Neutrophil (primary cell): Measurements from ENCODE around the gene MTAP.
A peak's percentile ranks its signal among the peaks of the same experiment; 100 is the strongest.

ENCODE experiments used
- H3K27ac ChIP-seq: fragments of 200-600 bp; sonication (generic); 2 replicates; pipeline ENCODE4 v1.5.1; 2016; ENCODE audit warnings: mild to moderate bottlenecking, moderate library complexity
- H3K27me3 ChIP-seq: fragments of 200-600 bp; sonication (generic); 2 replicates; pipeline ENCODE4 v1.6.0; 2016; ENCODE audit warnings: mild to moderate bottlenecking
- H3K36me3 ChIP-seq: fragments of 200-600 bp; sonication (generic); 2 replicates; pipeline ENCODE4 v1.5.1; 2017
- H3K4me1 ChIP-seq, 2 experiments: fragments of 200-600 bp in 1 of 2; sonication (generic) in 1 of 2; 1 replicate in 1 of 2; 2 replicates in 1 of 2; pipeline versions ENCODE4 v1.5.1 to v1.6.1; 2013 to 2016; ENCODE audit warnings: low read depth in 1 of 2, low read length in 1 of 2, mild to moderate bottlenecking in 1 of 2, moderate library complexity in 1 of 2; ENCODE audit not compliant: control insufficient read depth in 1 of 2, insufficient read depth in 1 of 2
- H3K4me3 ChIP-seq, 2 experiments: fragments of 200-600 bp in 1 of 2; sonication (generic) in 1 of 2; 1 replicate in 1 of 2; 2 replicates in 1 of 2; pipeline ENCODE4 v1.5.1; 2013 to 2016; ENCODE audit warnings: low read depth in 1 of 2, low read length in 1 of 2, mild to moderate bottlenecking in 1 of 2, moderate library complexity in 1 of 2
- H3K9me3 ChIP-seq: fragments of 200-600 bp; sonication (generic); 2 replicates; pipeline ENCODE4 v1.5.1; 2016
- TF ChIP-seq, protein P1 (sequence below): fragments of 200-600 bp; sonication (generic); IDR thresholded peaks from 2 replicates; pipeline ENCODE4 v1.5.1; 2016; ENCODE audit warnings: antibody characterized with exemption

MTAP gene

DNA sequence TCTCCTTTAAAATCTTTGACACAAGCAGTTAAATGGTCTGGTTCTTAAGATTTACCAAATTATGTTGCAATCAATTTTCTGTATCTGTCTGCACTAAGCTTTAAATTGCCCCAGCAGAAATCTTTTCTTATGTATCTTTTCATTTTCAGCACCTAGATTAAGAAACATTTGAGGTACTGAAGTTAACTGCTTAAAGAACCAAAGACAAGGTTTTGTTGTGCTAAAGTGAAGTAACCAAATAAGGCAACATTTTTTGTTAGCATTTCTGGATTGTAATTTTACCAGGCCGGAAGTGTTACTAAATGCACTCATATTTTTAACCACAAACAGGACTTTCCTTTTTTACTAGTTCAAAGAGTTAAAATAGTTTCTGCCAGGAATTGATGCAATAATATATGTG lies 24.1 kb upstream of the MTAP start:
- Histone ChIP-seq H3K36me3 (no peaks in the 10 kb centered on the region), H3K9me3 (no peaks in the 10 kb centered on the region), H3K4me3 (no peak overlapping the region), H3K27me3 (no peaks in the 10 kb centered on the region), H3K4me1 (peaks cover 24 to 28% of the 10 kb centered on the region in 2 experiments), H3K27ac (no peak overlapping the region)
- TF ChIP-seq, protein P1, sequence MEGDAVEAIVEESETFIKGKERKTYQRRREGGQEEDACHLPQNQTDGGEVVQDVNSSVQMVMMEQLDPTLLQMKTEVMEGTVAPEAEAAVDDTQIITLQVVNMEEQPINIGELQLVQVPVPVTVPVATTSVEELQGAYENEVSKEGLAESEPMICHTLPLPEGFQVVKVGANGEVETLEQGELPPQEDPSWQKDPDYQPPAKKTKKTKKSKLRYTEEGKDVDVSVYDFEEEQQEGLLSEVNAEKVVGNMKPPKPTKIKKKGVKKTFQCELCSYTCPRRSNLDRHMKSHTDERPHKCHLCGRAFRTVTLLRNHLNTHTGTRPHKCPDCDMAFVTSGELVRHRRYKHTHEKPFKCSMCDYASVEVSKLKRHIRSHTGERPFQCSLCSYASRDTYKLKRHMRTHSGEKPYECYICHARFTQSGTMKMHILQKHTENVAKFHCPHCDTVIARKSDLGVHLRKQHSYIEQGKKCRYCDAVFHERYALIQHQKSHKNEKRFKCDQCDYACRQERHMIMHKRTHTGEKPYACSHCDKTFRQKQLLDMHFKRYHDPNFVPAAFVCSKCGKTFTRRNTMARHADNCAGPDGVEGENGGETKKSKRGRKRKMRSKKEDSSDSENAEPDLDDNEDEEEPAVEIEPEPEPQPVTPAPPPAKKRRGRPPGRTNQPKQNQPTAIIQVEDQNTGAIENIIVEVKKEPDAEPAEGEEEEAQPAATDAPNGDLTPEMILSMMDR, result no peak

DNA sequence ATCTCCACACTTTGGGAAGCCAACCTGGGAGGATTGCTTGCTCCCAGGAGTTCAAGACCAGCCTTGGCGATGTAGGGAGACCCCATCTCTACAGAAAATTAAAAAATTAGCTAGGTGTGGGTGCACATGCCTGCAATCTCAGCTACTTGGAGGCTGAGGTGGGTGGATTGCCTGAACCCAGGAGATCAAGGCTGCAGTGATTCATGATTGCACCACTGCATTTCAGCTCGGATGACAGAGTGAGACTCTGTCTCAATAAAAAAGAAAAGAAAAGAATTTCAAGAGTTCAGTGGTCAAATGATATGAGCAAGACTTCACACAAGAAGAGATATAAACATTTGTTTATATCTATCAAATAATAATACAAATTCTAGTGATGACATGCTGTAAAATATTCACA lies 23.0 kb upstream of the MTAP start:
- TF ChIP-seq, protein P1, result no peak
- Histone ChIP-seq H3K27ac (no peak overlapping the region), H3K4me1 (peaks cover 24 to 28% of the 10 kb centered on the region in 2 experiments), H3K9me3 (no peaks in the 10 kb centered on the region), H3K27me3 (no peaks in the 10 kb centered on the region), H3K4me3 (no peak overlapping the region), H3K36me3 (no peaks in the 10 kb centered on the region)

DNA sequence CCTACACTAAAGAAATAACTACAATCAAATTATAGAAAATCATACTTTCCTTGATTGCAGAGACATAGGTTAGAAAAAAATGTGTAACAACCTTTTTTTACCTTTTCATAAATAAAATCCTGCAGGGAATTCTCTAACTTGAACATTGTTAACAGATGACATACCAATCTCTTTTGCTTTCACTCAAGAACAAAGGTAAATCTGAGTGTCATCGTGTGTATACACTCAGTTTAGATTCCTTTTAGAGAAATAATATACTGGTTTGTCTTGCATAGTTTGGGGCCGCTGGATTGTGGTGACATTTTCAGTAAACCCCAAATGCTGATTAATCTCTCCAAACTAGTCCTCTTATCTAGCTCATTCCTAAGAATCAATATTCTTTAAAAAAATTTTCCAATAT lies 20.8 kb upstream of the MTAP start:
- Histone ChIP-seq H3K9me3 (no peaks in the 10 kb centered on the region), H3K27ac (no peak overlapping the region), H3K27me3 (no peaks in the 10 kb centered on the region), H3K36me3 (no peaks in the 10 kb centered on the region), H3K4me3 (no peak overlapping the region), H3K4me1 (peaks cover 22 to 24% of the 10 kb centered on the region in 2 experiments)
- TF ChIP-seq, protein P1, result no peak

DNA sequence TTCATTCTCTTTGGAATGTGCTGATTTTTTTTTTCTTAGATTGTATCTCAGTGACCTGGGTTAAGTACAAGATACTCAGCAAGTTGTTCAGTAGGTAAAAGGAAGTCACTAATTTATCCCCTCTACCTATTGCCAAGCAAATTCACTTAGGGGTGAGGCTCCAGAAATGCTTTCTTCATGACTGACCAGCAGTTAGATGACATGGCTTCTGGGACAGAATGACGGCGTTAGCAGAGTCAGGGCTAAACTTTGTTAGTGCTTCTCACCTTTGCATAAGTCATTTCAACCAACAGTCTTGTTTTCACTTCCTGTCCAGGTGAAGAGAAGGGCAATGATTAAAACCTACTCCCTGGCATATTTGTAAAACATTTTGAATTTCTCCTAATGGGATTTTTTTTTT lies 20.2 kb upstream of the MTAP start:
- H3K36me3 ChIP-seq, result no peaks in the 10 kb centered on the region
- peaks cover 18 to 19% of the 10 kb centered on the region in 2 experiments for H3K4me1 ChIP-seq
- TF ChIP-seq, protein P1, result no peak
- H3K9me3 ChIP-seq, result no peaks in the 10 kb centered on the region
- no peaks in the 10 kb centered on the region for H3K27me3 ChIP-seq
- H3K4me3 ChIP-seq, result no peak overlapping the region
- H3K27ac ChIP-seq, result no peak overlapping the region

DNA sequence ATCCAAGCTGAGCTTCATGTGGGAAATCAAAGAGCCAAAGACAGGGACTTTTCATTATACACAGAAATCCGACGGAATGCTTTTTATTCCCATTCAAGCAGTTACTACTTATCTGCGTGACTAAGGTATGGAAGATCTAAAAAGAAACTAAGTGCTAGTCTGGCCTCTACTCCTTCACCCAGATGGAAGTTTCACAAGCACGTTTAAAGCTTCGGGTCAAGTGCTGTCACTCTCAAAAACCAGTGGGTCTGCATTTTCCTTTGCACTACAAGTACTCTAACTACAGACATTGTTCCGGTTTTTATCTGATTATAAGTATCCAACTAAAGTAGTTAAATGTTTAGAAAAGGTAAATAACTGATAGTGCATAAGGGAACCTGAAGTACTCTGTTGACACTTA lies 13.7 kb upstream of the MTAP start:
- TF ChIP-seq, protein P1, result no peak
- Histone ChIP-seq H3K27ac (no peak overlapping the region), H3K4me3 (no peak overlapping the region), H3K9me3 (no peaks in the 10 kb centered on the region), H3K4me1 (peaks cover 0 to 6% of the 10 kb centered on the region in 2 experiments), H3K36me3 (no peaks in the 10 kb centered on the region), H3K27me3 (peaks cover 31% of the 10 kb centered on the region)

DNA sequence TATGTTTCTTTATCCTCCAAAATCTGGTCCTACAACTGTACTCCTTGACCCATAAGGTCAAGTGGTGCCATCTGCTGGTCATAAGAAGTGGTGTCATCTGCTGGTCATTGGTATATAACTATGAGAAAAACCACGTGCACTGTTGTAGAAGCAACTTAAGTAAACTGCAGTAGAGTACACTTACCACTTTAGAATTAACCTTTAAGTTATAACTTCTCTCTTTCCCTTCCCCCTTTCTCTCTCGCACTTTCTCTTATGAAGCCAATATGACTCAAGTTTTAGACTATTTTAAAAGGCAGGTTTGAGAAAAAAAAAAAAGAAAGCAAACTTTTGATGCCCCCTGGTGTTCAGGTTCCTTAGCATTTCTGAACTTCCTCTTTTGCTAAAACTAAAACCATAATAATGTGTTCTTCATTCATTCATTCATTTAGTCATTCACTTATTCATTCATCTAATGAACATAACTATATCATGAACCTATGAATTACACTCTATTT lies 12.8 kb upstream of the MTAP start:
- TF ChIP-seq, protein P1, result peak; percentile 76
- Histone ChIP-seq H3K9me3 (no peaks in the 10 kb centered on the region), H3K36me3 (no peaks in the 10 kb centered on the region), H3K27me3 (peaks cover 40% of the 10 kb centered on the region), H3K4me1 (peaks cover 0 to 6% of the 10 kb centered on the region in 2 experiments), H3K27ac (no peak overlapping the region), H3K4me3 (no peak overlapping the region)
